Renal cortex interstitium (tissue), 11 donors: ENCODE measurements around the gene CPSF2. TPM values are rescaled to one million over a fixed set of nuclear protein-coding genes. Genes with fewer than 3 reads are reported as not detected.
A peak's percentile ranks its signal among the peaks of the same experiment; 100 is the strongest.
"Not testable (repeated sequence)": the region's sequence is repeated elsewhere in the genome, so short reads cannot be mapped to it uniquely, and the experiment has no call there.

ENCODE experiments used
- DNase-seq, 11 donors: peaks; one replicate each; pipeline ENCODE4 v3.0.0-alpha.2; 2013; ENCODE audit warnings: low read depth in 9 of 11, low spot score in 4 of 11; ENCODE audit errors: extremely low read depth in 1 of 11
- polyA plus RNA-seq, 3 donors: library from polyadenylated mRNA; unstranded; fragments of 120-200 nt; gene quantifications; one replicate each; pipeline ENCODE4 v1.2.1, GENCODE V29; 2013; ENCODE audit not compliant: insufficient read length in 3 of 3

Gene CPSF2
- polyA plus RNA-seq, 3 donors: 54.5 to 77.9 (median 61.1) TPM

- DNase-seq: peak in 5 of 11 donors; percentile 6 to 26 (median 14)
Observed at GRCh38 chr14:92135269-92135668, 13.5 kb downstream of the CPSF2 start.

- DNase-seq: no peak
Observed at GRCh38 chr14:92143309-92143708, 21.5 kb downstream of the CPSF2 start.

GRCh38 chr14:92143962-92144361 lies 22.2 kb downstream of the CPSF2 start:
- DNase-seq: no peak

GRCh38 chr14:92144708-92145107 lies 22.9 kb downstream of the CPSF2 start:
- DNase-seq: no peak

GRCh38 chr14:92153581-92153980 lies 31.8 kb downstream of the CPSF2 start:
- DNase-seq: no peak

GRCh38 chr14:92154283-92154942 lies 32.6 kb downstream of the CPSF2 start:
- no peak for DNase-seq

GRCh38 chr14:92160619-92161018 lies 38.9 kb downstream of the CPSF2 start:
- DNase-seq: no peak

- DNase-seq: no peak
Observed at GRCh38 chr14:92161521-92161920, 39.8 kb downstream of the CPSF2 start.

GRCh38 chr14:92164958-92165357 lies 43.2 kb downstream of the CPSF2 start:
- no peak for DNase-seq

GRCh38 chr14:92173668-92174067 lies 51.9 kb downstream of the CPSF2 start:
- no peak for DNase-seq

- no peak for DNase-seq
Observed at GRCh38 chr14:92175811-92176210, 54.0 kb downstream of the CPSF2 start.

GRCh38 chr14:92176476-92176875 lies 54.7 kb downstream of the CPSF2 start:
- no peak for DNase-seq

GRCh38 chr14:92179178-92179577 lies 57.4 kb downstream of the CPSF2 start:
- DNase-seq: not testable (repeated sequence)

- DNase-seq: no peak
Observed at GRCh38 chr14:92185559-92185958, 63.8 kb downstream of the CPSF2 start.

- DNase-seq: not testable (repeated sequence)
Observed at GRCh38 chr14:92187616-92188015, 65.8 kb downstream of the CPSF2 start.

- DNase-seq: no peak
Observed at GRCh38 chr14:92190768-92191167, 69.0 kb downstream of the CPSF2 start.

GRCh38 chr14:92198804-92199203 lies 77.0 kb downstream of the CPSF2 start:
- DNase-seq: no peak

- no peak for DNase-seq
Observed at GRCh38 chr14:92199763-92200162, 78.0 kb downstream of the CPSF2 start.

GRCh38 chr14:92203116-92203515 lies 81.3 kb downstream of the CPSF2 start:
- DNase-seq: no peak

GRCh38 chr14:92204792-92205191 lies 83.0 kb downstream of the CPSF2 start:
- DNase-seq: no peak
